ENCODE measurements around the gene ITPK1. TPM values are rescaled to one million over a fixed set of nuclear protein-coding genes. Genes with fewer than 3 reads are reported as not detected.
A peak's percentile ranks its signal among the peaks of the same experiment; 100 is the strongest.

Gene ITPK1
- total RNA-seq, 2 experiments from 2014 or later = 28.1 to 35.2 TPM

- Mint-ChIP-seq H3K36me3 (no peaks in the 10 kb centered on the region), H3K27ac (no peak overlapping the region)
- POLR2A ChIA-PET = no interaction called here
These were observed 83.2 kb downstream of the ITPK1 start for GRCh38 chr14:93032421-93032936.

GRCh38 chr14:93031505-93032315, 84.0 kb downstream of the ITPK1 start:
- Mint-ChIP-seq H3K27ac (no peak overlapping the region), H3K4me3 (no peak overlapping the region), H3K36me3 (no peaks in the 10 kb centered on the region), H3K9me3 (no peaks in the 10 kb centered on the region), H3K4me1 (ENCODE audit: low read depth) (peaks cover 20% of the 10 kb centered on the region), H3K27me3 (no peaks in the 10 kb centered on the region)
- intact Hi-C loops (cut with micrococcal nuclease) = no loop called here
- CTCF ChIA-PET = no interaction called here
- DNase-seq = no peak
- POLR2A ChIA-PET = no interaction called here

More at GRCh38 chr14:93032421-93032936, 83.2 kb downstream of the ITPK1 start:
- Mint-ChIP-seq H3K4me3 (no peak overlapping the region), H3K9me3 (no peaks in the 10 kb centered on the region), H3K27me3 (no peaks in the 10 kb centered on the region), H3K4me1 (ENCODE audit: low read depth) (peaks cover 20% of the 10 kb centered on the region)
- CTCF ChIA-PET = no interaction called here
- DNase-seq = no peak
- intact Hi-C loops (cut with micrococcal nuclease) = no loop called here

- Mint-ChIP-seq H3K4me3 (no peak overlapping the region), H3K27me3 (no peaks in the 10 kb centered on the region), H3K27ac (no peak overlapping the region), H3K4me1 (ENCODE audit: low read depth) (peaks cover 20% of the 10 kb centered on the region), H3K36me3 (no peaks in the 10 kb centered on the region), H3K9me3 (no peaks in the 10 kb centered on the region)
- ChIA-PET POLR2A (no interaction called here), CTCF (no interaction called here)
- intact Hi-C loops (cut with micrococcal nuclease) = no loop called here
- DNase-seq = no peak
These were observed 85.0 kb downstream of the ITPK1 start for GRCh38 chr14:93030761-93031160.

GRCh38 chr14:93029911-93030508, 85.7 kb downstream of the ITPK1 start:
- POLR2A ChIA-PET = no interaction called here
- H3K4me1 Mint-ChIP-seq (ENCODE audit: low read depth) = peaks cover 23% of the 10 kb centered on the region
- H3K27ac Mint-ChIP-seq = no peak overlapping the region
- H3K27me3 Mint-ChIP-seq = no peaks in the 10 kb centered on the region
- no peak for DNase-seq
- H3K9me3 Mint-ChIP-seq = no peaks in the 10 kb centered on the region
- no peaks in the 10 kb centered on the region for H3K36me3 Mint-ChIP-seq
- intact Hi-C loops (cut with micrococcal nuclease) = no loop called here
- CTCF ChIA-PET = no interaction called here
- no peak overlapping the region for H3K4me3 Mint-ChIP-seq

GRCh38 chr14:93029417-93029816, 86.3 kb downstream of the ITPK1 start:
- H3K4me1 Mint-ChIP-seq (ENCODE audit: low read depth) = peaks cover 19% of the 10 kb centered on the region
- no peaks in the 10 kb centered on the region for H3K36me3 Mint-ChIP-seq
- ChIA-PET POLR2A (no interaction called here), CTCF (no interaction called here)
- no peak for DNase-seq
- H3K9me3 Mint-ChIP-seq = no peaks in the 10 kb centered on the region
- H3K27ac Mint-ChIP-seq = no peak overlapping the region
- no peaks in the 10 kb centered on the region for H3K27me3 Mint-ChIP-seq
- no peak overlapping the region for H3K4me3 Mint-ChIP-seq
- intact Hi-C loops (cut with micrococcal nuclease) = no loop called here

GRCh38 chr14:93028724-93029076, 87.0 kb downstream of the ITPK1 start:
- no peaks in the 10 kb centered on the region for H3K27me3 Mint-ChIP-seq
- H3K27ac Mint-ChIP-seq = no peak overlapping the region
- H3K4me1 Mint-ChIP-seq (ENCODE audit: low read depth) = peaks cover 12% of the 10 kb centered on the region
- intact Hi-C loops (cut with micrococcal nuclease) = no loop called here
- DNase-seq = no peak
- H3K4me3 Mint-ChIP-seq = no peak overlapping the region
- POLR2A ChIA-PET = no interaction called here
- H3K36me3 Mint-ChIP-seq = no peaks in the 10 kb centered on the region
- CTCF ChIA-PET = interaction anchor here (1.2 kb wide), 1 partner anchor 10 kb away, joined by 3 read pairs; no protein-coding TSS in a partner anchor
- H3K9me3 Mint-ChIP-seq = no peaks in the 10 kb centered on the region

GRCh38 chr14:93027810-93028723, 87.7 kb downstream of the ITPK1 start:
- intact Hi-C loops (cut with micrococcal nuclease) = no loop called here
- POLR2A ChIA-PET = interaction anchor here (0.5 kb wide), 1 partner anchor 34 kb away, joined by 3 read pairs; no protein-coding TSS in a partner anchor
- Mint-ChIP-seq H3K27ac (no peak overlapping the region), H3K4me1 (ENCODE audit: low read depth) (peaks cover 6% of the 10 kb centered on the region), H3K9me3 (no peaks in the 10 kb centered on the region), H3K36me3 (no peaks in the 10 kb centered on the region), H3K4me3 (no peak overlapping the region), H3K27me3 (no peaks in the 10 kb centered on the region)
- CTCF ChIA-PET = interaction anchor here (1.2 kb wide), 1 partner anchor 10 kb away, joined by 3 read pairs; no protein-coding TSS in a partner anchor
- DNase-seq = no peak

- intact Hi-C loops (cut with micrococcal nuclease) = no loop called here
- CTCF ChIA-PET = no interaction called here
- no peak overlapping the region for H3K4me3 Mint-ChIP-seq
- H3K9me3 Mint-ChIP-seq = no peaks in the 10 kb centered on the region
- no peaks in the 10 kb centered on the region for H3K27me3 Mint-ChIP-seq
- POLR2A ChIA-PET = no interaction called here
- H3K4me1 Mint-ChIP-seq (ENCODE audit: low read depth) = peaks cover 4% of the 10 kb centered on the region
- no peaks in the 10 kb centered on the region for H3K36me3 Mint-ChIP-seq
- no peak for DNase-seq
- no peak overlapping the region for H3K27ac Mint-ChIP-seq
These were observed 89.4 kb downstream of the ITPK1 start for GRCh38 chr14:93026339-93026738.

- Mint-ChIP-seq H3K36me3 (no peaks in the 10 kb centered on the region), H3K4me1 (ENCODE audit: low read depth) (peaks cover 4% of the 10 kb centered on the region), H3K4me3 (no peak overlapping the region), H3K27me3 (no peaks in the 10 kb centered on the region), H3K27ac (no peak overlapping the region), H3K9me3 (no peaks in the 10 kb centered on the region)
- ChIA-PET CTCF (no interaction called here), POLR2A (no interaction called here)
- intact Hi-C loops (cut with micrococcal nuclease) = no loop called here
- no peak for DNase-seq
These were observed 90.7 kb downstream of the ITPK1 start for GRCh38 chr14:93025055-93025454.

- DNase-seq = no peak
- POLR2A ChIA-PET = no interaction called here
- no peak overlapping the region for H3K4me3 Mint-ChIP-seq
- no peaks in the 10 kb centered on the region for H3K36me3 Mint-ChIP-seq
- H3K27ac Mint-ChIP-seq = no peak overlapping the region
- H3K27me3 Mint-ChIP-seq = no peaks in the 10 kb centered on the region
- H3K4me1 Mint-ChIP-seq (ENCODE audit: low read depth) = peaks cover 4% of the 10 kb centered on the region
- CTCF ChIA-PET = no interaction called here
- intact Hi-C loops (cut with micrococcal nuclease) = no loop called here
- no peaks in the 10 kb centered on the region for H3K9me3 Mint-ChIP-seq
These were observed 91.2 kb downstream of the ITPK1 start for GRCh38 chr14:93024493-93024892.

GRCh38 chr14:93023802-93024434, 91.8 kb downstream of the ITPK1 start:
- CTCF ChIA-PET = interaction anchor here (1.1 to 1.5 kb wide), 3 partner anchors 11 to 89 kb away, joined by 4 read pairs; no protein-coding TSS in a partner anchor
- peaks cover 4% of the 10 kb centered on the region for H3K4me1 Mint-ChIP-seq (ENCODE audit: low read depth)
- POLR2A ChIA-PET = no interaction called here
- DNase-seq = no peak
- no peaks in the 10 kb centered on the region for H3K9me3 Mint-ChIP-seq
- no peak overlapping the region for H3K27ac Mint-ChIP-seq
- intact Hi-C loops (cut with micrococcal nuclease) = no loop called here
- no peak overlapping the region for H3K4me3 Mint-ChIP-seq
- no peaks in the 10 kb centered on the region for H3K36me3 Mint-ChIP-seq
- H3K27me3 Mint-ChIP-seq = no peaks in the 10 kb centered on the region

- no peaks in the 10 kb centered on the region for H3K27me3 Mint-ChIP-seq
- CTCF ChIA-PET = interaction anchor here (1.1 to 1.5 kb wide), 3 partner anchors 12 to 90 kb away, joined by 4 read pairs; no protein-coding TSS in a partner anchor
- no peak overlapping the region for H3K4me3 Mint-ChIP-seq
- H3K9me3 Mint-ChIP-seq = no peaks in the 10 kb centered on the region
- DNase-seq = peak; percentile 24
- no peaks in the 10 kb centered on the region for H3K36me3 Mint-ChIP-seq
- H3K4me1 Mint-ChIP-seq (ENCODE audit: low read depth) = peaks cover 4% of the 10 kb centered on the region
- intact Hi-C loops (cut with micrococcal nuclease) = no loop called here
- POLR2A ChIA-PET = no interaction called here
- H3K27ac Mint-ChIP-seq = no peak overlapping the region
These were observed 92.7 kb downstream of the ITPK1 start for GRCh38 chr14:93023039-93023438.

Measured in activated CD4-positive, alpha-beta memory T cell treated with anti-CD3 and anti-CD28 coated beads for 36 hours (primary cell).